ENCODE results near the gene U2SURP. TPM values are rescaled to one million over a fixed set of nuclear protein-coding genes. Genes with fewer than 3 reads are reported as not detected.

U2SURP gene
- 201 TPM for total RNA-seq

DNA sequence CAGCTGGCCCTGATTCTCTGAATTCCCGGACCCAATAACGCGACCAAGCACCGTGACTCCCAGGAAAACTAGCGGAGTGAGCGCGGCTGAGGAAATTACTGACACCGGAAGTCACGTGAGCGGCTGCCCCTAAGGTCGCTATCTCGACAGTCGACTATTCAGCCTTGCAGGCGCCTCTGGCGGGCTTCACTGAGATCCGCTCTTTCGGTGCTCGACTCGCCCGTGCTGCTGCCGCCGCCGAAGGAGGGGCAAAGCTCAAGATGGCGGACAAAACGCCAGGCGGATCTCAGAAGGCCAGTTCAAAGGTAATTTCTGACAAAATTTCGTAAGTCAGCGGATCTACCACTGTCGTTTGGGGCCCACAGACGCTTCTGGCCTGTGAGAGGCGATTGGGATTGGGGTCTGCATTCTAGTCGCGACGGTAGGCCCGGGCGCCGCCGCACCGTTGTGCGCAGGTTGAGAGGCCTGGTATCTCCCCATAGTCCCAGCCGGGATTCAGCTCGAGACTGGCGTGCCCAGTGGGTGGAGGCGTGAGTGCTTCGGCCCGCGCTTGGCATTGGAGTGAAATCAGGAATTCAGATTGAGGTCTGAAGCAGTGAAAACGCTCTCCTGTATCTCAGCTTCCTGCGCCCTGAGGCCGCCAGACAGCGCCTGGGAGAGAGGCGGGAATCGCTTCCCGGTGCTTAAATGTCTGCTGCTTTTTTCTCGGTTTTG lies at the start of gene U2SURP:
Gene U2SURP, plus strand, starts transcription at position 202 of the 714 bp plus-strand sequence. Its CDS starts 59 bp downstream, at position 261.

DNA sequence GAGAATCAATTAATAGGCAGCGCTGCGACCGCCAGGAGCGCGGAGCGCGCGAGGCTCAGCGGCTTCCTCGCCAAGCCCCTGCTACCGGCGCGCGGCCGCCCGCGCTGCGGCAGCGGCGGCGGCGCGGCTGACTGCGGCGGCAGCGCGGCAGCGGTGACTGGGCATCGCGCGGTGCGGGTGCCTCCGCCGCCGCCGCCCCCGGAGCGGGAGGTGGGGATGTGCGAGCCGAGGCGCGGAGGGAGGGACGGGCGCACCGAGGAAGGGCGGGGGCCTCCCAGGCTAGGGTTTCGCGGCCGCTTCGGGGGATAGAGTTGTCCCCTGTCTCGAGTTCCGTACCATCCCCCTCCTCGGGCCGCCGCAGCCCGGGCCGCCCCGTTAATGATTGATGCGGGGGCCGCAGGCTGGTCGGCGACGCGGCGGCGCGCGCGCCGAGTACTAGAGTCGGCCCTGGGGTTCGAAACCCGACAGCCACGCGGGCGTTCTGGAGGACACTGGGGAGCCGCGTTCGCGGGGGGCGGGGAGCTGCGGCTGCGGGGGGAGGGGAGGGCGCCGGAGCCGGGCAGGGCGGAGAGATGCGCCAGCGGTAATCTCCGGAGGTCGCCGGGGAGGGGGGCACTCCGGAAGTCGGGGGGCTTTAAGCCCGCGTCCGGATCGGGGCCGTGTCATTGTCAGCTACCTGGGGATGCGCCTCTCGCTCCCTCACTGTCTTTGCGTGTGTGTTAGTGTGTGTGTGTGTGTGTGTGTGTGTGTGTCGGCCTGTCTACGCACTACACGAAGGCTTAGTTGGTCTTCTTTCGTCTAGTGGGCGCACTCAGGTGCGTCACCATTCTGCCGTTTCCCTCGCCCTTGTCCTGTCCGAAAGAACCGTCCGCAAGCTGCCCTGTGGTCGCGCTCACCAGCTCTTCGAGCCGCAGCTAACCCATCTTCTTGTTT lies 37.6 kb upstream of the U2SURP start, which contains the start of gene PAQR9:
Gene PAQR9, minus strand, starts transcription at position 159 of the 933 bp plus-strand sequence. CDS start 338 bp downstream, outside the sequence.

Other genes with a start within 250 kb of the U2SURP start
- 14.8 TPM for gene PCOLCE2, start 112.5 kb upstream of the U2SURP start, total RNA-seq
- gene PAQR9, start 37.9 kb upstream of the U2SURP start, total RNA-seq = 3.6 TPM
- gene CHST2, start 118.2 kb downstream of the U2SURP start, total RNA-seq = 43.7 TPM